AG08396 (cell line): ENCODE data around the gene SLC26A1.

Experiments
- DNase-seq: peaks from one replicate; pipeline ENCODE4 v3.0.0; 2012; ENCODE audit warnings: low spot score, mixed read lengths

SLC26A1 gene

GRCh38 chr4:1029529-1029928 lies 36.3 kb upstream of the SLC26A1 start:
- DNase-seq: no peak

DNA sequence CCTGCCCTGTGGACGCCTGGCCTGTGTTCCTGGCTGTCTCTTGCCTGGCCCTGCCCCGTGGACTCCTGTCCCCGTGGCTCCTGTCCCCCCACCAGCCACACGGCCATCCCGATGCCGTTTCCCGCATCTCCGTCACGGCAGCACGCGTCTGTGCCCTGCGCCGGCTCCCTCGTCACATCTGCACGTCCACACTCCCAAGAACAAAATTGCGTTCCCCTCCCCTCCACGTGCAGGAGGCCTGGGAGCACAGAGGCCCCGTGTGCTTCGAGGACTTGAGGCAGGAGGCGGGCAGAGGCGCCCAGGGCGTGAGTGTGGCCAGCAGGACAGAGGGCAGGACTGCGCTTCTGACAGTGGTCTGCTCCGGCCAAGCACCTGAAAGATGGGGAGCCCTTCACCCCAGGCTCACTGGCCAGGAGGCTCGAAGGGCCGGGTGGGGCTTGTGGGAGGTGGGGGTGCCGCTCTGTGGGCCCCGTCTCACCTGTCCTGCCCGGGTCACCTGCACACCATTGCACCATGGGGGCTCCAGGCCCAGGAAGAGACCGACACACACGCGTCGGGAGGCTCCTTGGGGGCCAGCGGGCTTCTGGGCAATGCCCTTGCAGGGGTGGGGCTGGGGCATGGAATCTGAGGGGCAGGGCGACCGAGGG lies 35.5 kb upstream of the SLC26A1 start:
- DNase-seq: no peak

DNA sequence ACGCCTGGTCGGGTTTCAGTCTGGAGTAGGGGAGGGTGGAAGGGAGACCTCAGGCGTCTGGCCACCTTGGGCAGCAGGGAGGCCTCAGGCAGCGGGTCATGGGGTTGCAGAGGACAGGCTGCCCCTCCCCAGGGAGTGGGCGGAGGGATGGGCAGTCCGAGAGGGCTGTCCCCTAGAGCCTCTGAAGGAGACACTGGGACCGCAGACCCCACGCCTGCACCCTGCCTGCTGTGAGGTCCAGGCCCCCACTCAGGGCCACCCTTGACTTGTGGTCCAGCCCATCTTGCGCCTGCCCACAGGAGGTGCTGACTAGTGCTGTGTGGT lies 34.7 kb upstream of the SLC26A1 start:
- no peak for DNase-seq

- no peak for DNase-seq
Measured at GRCh38 chr4:1027219-1027914, 34.2 kb upstream of the SLC26A1 start.

GRCh38 chr4:1026115-1026514 lies 32.9 kb upstream of the SLC26A1 start:
- peak; percentile 54 for DNase-seq

DNA sequence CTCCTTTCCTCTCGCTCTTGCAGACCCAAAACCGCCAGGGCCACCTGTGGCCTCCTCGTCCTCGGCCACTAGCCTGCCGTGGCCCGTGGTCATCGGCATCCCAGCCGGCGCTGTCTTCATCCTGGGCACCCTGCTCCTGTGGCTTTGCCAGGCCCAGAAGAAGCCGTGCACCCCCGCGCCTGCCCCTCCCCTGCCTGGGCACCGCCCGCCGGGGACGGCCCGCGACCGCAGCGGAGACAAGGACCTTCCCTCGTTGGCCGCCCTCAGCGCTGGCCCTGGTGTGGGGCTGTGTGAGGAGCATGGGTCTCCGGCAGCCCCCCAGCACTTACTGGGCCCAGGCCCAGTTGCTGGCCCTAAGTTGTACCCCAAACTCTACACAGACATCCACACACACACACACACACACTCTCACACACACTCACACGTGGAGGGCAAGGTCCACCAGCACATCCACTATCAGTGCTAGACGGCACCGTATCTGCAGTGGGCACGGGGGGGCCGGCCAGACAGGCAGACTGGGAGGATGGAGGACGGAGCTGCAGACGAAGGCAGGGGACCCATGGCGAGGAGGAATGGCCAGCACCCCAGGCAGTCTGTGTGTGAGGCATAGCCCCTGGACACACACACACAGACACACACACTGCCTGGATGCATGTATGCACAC lies 31.8 kb upstream of the SLC26A1 start:
- DNase-seq: no peak

DNA sequence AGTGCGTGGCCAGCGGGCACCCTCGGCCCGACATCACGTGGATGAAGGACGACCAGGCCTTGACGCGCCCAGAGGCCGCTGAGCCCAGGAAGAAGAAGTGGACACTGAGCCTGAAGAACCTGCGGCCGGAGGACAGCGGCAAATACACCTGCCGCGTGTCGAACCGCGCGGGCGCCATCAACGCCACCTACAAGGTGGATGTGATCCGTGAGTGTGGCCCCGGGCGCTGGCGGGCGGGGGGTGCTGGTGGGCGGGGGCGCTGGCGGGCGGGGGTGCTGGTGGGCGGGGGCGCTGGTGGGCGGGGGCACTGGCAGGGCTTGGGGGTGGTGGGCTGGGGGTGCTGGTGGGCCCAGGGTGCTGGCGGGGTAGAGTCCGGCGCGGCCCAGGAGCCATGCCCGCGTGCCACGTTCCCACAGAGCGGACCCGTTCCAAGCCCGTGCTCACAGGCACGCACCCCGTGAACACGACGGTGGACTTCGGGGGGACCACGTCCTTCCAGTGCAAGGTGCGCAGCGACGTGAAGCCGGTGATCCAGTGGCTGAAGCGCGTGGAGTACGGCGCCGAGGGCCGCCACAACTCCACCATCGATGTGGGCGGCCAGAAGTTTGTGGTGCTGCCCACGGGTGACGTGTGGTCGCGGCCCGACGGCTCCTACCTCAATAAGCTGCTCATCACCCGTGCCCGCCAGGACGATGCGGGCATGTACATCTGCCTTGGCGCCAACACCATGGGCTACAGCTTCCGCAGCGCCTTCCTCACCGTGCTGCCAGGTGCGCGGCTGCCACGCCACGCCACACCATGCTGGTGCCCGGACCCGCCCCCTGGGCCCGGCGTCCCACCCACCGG lies 30.9 kb upstream of the SLC26A1 start:
- no peak for DNase-seq

- no peak for DNase-seq
Measured at GRCh38 chr4:1023075-1023640, 30.0 kb upstream of the SLC26A1 start.

- no peak for DNase-seq
Measured at GRCh38 chr4:1022739-1023066, 29.5 kb upstream of the SLC26A1 start.

- DNase-seq: no peak
Measured at GRCh38 chr4:1022051-1022738, 29.0 kb upstream of the SLC26A1 start.

DNA sequence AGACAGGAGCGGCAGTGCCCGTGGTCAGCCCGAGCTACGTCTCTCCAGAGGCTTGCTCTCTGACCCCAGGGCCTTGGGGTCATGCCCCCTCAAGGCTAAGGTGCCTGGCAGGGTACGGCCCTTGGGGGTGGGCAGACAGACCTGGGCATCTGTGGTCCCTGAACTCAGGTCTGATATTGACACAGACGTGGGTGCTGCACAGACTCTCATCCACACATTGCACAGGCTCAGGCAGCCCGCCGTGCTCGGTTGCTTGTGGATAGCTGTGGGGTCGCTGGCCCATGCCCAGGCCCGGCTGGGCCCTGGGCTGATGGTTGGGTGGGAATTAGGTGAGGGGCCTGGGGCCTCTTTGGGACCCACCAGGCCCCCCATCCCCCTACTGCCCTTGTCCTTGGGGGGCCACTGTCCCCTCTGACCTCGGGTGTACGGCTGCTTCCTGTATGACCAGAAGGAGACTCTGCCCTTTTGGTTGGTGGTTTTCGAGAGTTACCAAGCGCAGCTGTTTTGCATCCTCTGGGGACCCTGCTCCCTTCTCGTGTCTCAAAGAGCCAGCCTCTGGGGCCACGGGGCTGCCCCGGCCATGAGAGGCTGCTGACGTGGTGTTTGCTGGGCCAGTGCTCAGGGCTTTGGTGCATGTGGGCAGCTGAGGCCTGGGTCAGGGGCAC lies 28.3 kb upstream of the SLC26A1 start:
- DNase-seq: no peak

DNA sequence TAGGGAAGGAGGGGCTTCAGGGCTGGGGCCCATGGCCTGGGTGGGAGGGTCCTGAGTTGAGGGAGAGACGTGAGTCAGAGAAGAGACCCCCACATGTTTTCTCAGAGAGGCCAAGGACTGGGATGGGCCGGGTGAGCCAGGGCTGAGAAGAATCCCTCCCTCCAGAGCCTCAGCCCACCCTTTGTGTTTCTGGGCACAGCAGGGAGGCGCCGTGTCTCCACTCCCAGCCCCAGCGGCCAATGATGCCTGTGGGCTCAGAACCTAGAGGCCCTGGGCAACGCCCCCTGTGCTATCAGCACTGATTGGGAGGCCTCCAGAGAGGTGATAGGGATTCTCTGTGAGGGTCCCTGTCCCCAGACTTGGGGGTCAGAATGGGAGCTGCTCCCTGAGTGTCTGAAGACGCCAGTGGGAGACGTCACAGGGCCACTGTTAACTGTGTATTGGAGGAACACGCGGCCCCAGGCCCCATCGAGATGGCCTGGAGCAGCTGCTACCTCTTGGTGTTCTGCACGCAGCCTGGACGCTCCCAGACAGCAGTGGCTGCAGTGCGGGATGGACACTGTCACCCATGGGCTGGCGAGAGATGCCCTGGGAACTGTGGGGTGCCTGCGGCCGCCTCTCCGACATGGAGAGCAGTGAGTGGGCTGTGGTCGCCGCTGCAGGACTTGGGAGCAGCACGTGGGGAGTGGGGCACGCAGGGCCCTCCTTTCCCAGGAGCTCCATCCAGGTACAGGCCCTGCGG lies 26.7 kb upstream of the SLC26A1 start:
- no peak for DNase-seq

DNA sequence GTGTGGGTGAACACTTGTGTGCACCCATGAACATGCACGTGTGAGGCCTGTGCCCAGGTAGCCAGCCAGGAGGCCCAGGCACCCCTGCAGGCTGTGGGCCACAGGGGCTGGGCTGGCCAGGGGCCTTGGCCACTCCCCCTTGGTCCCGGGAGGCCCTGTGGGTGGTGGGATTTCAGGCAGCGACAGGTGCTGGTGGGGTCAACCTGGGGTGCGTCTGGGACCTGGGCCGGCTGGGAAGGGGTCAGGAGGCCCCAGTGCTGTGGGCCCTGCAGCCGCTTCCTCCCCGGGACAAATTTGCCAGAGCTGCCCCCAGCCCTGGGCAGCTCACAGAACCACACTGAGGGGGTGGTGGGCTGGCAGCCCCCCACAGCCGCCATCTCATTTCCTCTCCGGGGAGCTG lies 26.1 kb upstream of the SLC26A1 start:
- no peak for DNase-seq

DNA sequence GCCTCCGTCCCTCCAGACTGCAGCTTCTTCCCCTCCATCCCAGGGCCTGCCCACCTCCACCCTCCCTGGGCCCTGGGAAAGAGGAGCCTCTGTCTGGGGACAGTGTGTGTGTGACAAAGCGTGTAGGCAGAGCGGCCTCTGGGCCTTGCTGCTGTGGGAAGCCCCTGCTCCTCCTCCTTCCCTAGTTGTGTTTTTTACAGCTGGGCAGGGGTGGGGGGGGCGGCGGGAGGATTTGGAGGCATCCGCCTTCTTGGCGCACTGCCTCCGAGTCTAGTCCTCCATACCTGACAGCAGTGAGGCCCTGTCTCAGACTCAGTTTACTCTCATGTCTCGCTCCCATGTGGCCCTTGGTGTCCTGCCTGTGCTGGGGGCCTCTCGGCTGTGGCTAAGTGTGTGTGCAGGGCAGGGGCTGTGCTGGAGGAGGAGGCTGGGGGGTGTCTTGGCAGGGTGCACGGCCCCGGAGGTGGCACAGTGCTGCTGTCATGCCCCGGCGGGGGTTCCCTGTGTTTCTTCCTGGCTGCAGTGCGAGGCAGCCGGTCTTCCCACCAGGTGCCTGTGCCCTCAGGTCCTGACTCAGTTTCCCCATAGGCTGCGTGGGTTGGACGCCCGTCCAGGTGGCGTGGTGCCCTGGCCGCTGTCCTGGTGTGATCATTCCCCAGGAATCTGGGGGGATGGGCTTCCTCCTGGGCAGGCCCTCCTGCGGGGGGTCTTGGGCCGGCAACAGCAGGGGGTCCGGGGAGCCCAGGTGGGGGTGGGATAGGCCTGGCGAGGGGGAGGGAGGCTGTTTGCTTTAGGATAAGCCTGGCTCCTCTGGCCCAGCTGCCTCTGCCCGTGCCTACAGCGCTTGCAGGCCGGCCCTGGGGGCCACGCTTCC lies 25.2 kb upstream of the SLC26A1 start:
- DNase-seq: no peak

- no peak for DNase-seq
Measured at GRCh38 chr4:1017706-1018105, 24.5 kb upstream of the SLC26A1 start.

GRCh38 chr4:1017211-1017610 lies 24.0 kb upstream of the SLC26A1 start:
- no peak for DNase-seq

DNA sequence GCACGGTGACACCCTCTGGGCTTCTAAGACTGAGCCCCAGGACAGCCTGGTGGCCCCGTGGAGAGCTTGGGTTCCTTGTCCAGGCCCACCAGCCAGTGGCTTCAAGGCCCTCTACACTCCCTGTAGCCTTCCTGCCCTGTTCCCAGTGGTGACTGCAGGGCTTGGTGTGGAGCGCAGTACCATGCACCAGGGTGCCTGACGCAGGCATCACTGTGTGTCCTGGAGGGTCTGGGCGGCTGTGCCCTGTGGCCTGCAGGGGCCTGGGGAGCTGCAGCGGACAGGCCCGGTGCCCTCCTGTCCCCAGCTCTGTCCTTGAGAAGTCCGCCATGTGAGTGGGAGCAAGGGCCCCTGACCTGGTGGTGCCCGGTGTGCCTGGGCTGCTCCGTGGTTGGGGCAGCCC lies 22.5 kb upstream of the SLC26A1 start:
- no peak for DNase-seq

- no peak for DNase-seq
Measured at GRCh38 chr4:1015179-1015578, 22.0 kb upstream of the SLC26A1 start.

DNA sequence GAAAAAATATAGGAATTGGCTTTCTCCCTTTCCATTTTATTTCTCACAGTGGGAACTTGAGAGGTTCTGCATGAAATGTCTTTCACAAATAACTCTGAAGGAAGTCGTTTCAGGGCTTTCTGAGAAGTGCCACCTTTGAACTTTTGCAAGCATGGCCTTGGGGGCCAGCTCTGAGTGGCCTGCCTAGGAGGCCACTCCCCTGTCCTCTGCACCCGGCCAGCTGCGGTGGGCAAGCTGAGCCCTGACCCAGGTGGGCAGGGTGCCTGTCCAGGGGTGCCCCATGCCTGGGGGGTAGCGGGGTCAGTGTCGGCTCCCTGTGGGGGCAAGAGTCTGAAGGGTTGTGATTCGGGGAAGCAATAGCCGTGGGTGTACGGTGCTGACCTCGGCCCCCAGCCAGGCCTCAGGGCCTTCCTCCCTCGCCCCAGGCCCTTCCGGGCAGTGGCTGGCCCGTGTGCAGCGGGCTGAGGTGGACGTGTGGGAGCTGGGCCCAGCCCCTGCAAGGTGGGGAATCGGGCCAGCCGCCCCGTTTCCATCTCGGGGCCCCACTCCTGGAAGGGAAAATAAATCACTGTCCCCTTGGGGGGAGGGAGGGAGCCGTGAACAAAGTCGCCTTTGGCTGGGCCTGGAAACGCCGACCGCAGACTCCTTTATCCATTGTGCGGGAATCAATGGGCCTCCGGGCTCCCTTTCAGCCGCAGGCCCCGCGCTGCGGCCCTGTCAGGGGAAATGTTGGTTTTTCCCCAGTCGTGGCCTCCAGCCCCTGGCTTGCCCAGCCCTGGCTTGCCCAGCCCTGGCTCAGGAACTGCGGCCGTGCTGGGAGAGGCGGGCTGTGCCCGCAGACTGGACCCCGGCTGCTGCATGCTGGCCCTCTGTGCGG lies 21.3 kb upstream of the SLC26A1 start:
- DNase-seq: no peak
